Renal cortical epithelial cell (primary cell): ENCODE measurements around the gene FN1. TPM values are rescaled to one million over a fixed set of nuclear protein-coding genes. Genes with fewer than 3 reads are reported as not detected.
"Not testable (repeated sequence)": the region's sequence is repeated elsewhere in the genome, so short reads cannot be mapped to it uniquely, and the experiment has no call there.

ENCODE experiments used
- DNase-seq: peaks from one replicate; pipeline ENCODE4 v3.0.0-alpha.2; 2011; ENCODE audit warnings: low read depth
- total RNA-seq: library from RNA; depleted of rRNA; stranded (reverse); fragments of >200 nt; gene quantifications from 2 replicates; pipeline ENCODE4 v1.2.3, GENCODE V29; 2014

The FN1 gene
- total RNA-seq, 1 donor from 2014 or later: 9,084 TPM

- no peak for DNase-seq
Observed at GRCh38 chr2:215423234-215423633, 12.6 kb downstream of the FN1 start.

- no peak for DNase-seq
Observed at GRCh38 chr2:215422676-215423075, 13.2 kb downstream of the FN1 start.

GRCh38 chr2:215421859-215422461, 13.9 kb downstream of the FN1 start:
- DNase-seq: no peak

- DNase-seq: no peak
Observed at GRCh38 chr2:215420471-215420935, 15.4 kb downstream of the FN1 start.

GRCh38 chr2:215419769-215420470, 15.9 kb downstream of the FN1 start:
- no peak for DNase-seq

- no peak for DNase-seq
Observed at GRCh38 chr2:215419113-215419512, 16.8 kb downstream of the FN1 start.

- DNase-seq: peak; percentile 53
Observed at GRCh38 chr2:215418064-215418963, 17.6 kb downstream of the FN1 start.

- no peak for DNase-seq
Observed at GRCh38 chr2:215417400-215417951, 18.4 kb downstream of the FN1 start.

- no peak for DNase-seq
Observed at GRCh38 chr2:215416656-215417055, 19.2 kb downstream of the FN1 start.

- DNase-seq: no peak
Observed at GRCh38 chr2:215415820-215416577, 19.9 kb downstream of the FN1 start.

- no peak for DNase-seq
Observed at GRCh38 chr2:215415218-215415617, 20.6 kb downstream of the FN1 start.

GRCh38 chr2:215414674-215415073, 21.2 kb downstream of the FN1 start:
- no peak for DNase-seq

- DNase-seq: no peak
Observed at GRCh38 chr2:215413974-215414373, 21.9 kb downstream of the FN1 start.

GRCh38 chr2:215413484-215413777, 22.4 kb downstream of the FN1 start:
- no peak for DNase-seq

GRCh38 chr2:215411941-215412743, 23.7 kb downstream of the FN1 start:
- no peak for DNase-seq

- DNase-seq: peak; percentile 97
Observed at GRCh38 chr2:215410932-215411285, 25.0 kb downstream of the FN1 start.

GRCh38 chr2:215410181-215410931, 25.5 kb downstream of the FN1 start:
- not testable (repeated sequence) for DNase-seq

GRCh38 chr2:215409331-215410127, 26.3 kb downstream of the FN1 start:
- DNase-seq: peak; percentile 51

GRCh38 chr2:215408441-215408840, 27.4 kb downstream of the FN1 start:
- DNase-seq: not testable (repeated sequence)
